Ishikawa (cell line): ENCODE results near the gene KATNAL1.

Experiments
- CREB1 ChIP-seq: IDR thresholded peaks from 2 replicates; pipeline ENCODE4 v1.6.1; 2012; ENCODE audit warnings: low read depth
- EGR1 ChIP-seq: IDR thresholded peaks from 2 replicates; pipeline ENCODE4 v1.6.1; 2012
- EP300 ChIP-seq: IDR thresholded peaks from 2 replicates; pipeline ENCODE4 v1.6.1; 2012; ENCODE audit warnings: borderline replicate concordance
- FOXM1 ChIP-seq: IDR thresholded peaks from 2 replicates; pipeline ENCODE4 v1.6.1; 2012; ENCODE audit warnings: low read depth, borderline replicate concordance
- NFIC ChIP-seq: IDR thresholded peaks from 2 replicates; pipeline ENCODE4 v1.6.1; 2012
- RAD21 ChIP-seq: IDR thresholded peaks from 2 replicates; pipeline ENCODE4 v1.6.1; 2012; ENCODE audit warnings: low read depth
- TAF1 ChIP-seq: IDR thresholded peaks from 2 replicates; pipeline ENCODE4 v1.6.1; 2012; ENCODE audit warnings: low read depth, mild to moderate bottlenecking
- TCF12 ChIP-seq: IDR thresholded peaks from 2 replicates; pipeline ENCODE4 v1.6.1; 2012; ENCODE audit warnings: low read depth
- TEAD4 ChIP-seq: IDR thresholded peaks from 2 replicates; pipeline ENCODE4 v1.6.1; 2012
- YY1 ChIP-seq: IDR thresholded peaks from 2 replicates; pipeline ENCODE4 v1.6.1; 2012; ENCODE audit warnings: low read depth
- TF ChIP-seq, protein P1 (sequence below): IDR thresholded peaks from 2 replicates; pipeline ENCODE4 v1.6.1; 2012; ENCODE audit warnings: low read depth, mild to moderate bottlenecking
- TF ChIP-seq, protein P2 (sequence below): IDR thresholded peaks from 2 replicates; pipeline ENCODE4 v1.6.1; 2012
- TF ChIP-seq, protein P3 (sequence below): IDR thresholded peaks from 2 replicates; pipeline ENCODE4 v1.6.1; 2012

DNA sequence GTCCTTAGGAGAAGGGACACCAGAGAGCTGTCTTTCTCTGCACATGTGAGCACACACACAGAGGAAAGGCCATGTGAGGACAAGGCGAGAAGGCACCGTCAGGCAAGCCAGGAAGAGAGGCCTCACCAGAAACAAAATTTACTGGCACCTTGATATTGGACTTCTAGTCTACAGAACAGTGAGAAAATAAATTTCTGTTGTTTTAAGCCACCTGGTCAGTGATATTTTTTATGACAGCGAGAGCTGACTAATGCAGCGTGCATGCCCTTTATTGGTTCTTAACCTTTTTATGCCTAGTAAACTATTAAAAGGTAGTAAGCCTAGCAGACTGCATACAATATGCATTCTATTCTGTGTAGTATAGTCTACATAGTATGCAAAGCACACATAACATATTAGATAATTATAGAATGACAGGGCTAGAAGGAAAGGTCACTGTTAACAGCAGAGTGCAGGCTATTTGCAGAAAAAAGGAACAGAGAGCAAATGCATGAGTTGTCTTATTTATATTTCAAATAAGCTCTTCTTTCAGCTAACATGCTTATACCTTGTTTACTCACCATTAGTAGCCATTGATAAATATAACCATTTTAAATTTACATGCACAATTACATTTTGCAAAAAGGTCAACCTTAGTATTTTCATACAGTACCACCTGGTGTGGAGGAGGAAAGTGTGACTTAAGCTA, 25.2 kb upstream of the KATNAL1 start:
- TF ChIP-seq TEAD4: no peak
- TF ChIP-seq TAF1: no peak
- TF ChIP-seq EP300: no peak
- TF ChIP-seq CREB1: no peak
- TF ChIP-seq, protein P1, sequence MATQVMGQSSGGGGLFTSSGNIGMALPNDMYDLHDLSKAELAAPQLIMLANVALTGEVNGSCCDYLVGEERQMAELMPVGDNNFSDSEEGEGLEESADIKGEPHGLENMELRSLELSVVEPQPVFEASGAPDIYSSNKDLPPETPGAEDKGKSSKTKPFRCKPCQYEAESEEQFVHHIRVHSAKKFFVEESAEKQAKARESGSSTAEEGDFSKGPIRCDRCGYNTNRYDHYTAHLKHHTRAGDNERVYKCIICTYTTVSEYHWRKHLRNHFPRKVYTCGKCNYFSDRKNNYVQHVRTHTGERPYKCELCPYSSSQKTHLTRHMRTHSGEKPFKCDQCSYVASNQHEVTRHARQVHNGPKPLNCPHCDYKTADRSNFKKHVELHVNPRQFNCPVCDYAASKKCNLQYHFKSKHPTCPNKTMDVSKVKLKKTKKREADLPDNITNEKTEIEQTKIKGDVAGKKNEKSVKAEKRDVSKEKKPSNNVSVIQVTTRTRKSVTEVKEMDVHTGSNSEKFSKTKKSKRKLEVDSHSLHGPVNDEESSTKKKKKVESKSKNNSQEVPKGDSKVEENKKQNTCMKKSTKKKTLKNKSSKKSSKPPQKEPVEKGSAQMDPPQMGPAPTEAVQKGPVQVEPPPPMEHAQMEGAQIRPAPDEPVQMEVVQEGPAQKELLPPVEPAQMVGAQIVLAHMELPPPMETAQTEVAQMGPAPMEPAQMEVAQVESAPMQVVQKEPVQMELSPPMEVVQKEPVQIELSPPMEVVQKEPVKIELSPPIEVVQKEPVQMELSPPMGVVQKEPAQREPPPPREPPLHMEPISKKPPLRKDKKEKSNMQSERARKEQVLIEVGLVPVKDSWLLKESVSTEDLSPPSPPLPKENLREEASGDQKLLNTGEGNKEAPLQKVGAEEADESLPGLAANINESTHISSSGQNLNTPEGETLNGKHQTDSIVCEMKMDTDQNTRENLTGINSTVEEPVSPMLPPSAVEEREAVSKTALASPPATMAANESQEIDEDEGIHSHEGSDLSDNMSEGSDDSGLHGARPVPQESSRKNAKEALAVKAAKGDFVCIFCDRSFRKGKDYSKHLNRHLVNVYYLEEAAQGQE: no peak
- no peak for TF ChIP-seq FOXM1
- TF ChIP-seq RAD21: no peak
- no peak for TF ChIP-seq YY1
- TF ChIP-seq NFIC: no peak
- TF ChIP-seq, protein P2, sequence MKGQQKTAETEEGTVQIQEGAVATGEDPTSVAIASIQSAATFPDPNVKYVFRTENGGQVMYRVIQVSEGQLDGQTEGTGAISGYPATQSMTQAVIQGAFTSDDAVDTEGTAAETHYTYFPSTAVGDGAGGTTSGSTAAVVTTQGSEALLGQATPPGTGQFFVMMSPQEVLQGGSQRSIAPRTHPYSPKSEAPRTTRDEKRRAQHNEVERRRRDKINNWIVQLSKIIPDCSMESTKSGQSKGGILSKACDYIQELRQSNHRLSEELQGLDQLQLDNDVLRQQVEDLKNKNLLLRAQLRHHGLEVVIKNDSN: no peak
- no peak for TF ChIP-seq EGR1
- TF ChIP-seq, protein P3, sequence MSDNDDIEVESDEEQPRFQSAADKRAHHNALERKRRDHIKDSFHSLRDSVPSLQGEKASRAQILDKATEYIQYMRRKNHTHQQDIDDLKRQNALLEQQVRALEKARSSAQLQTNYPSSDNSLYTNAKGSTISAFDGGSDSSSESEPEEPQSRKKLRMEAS: no peak
- TF ChIP-seq TCF12: no peak
